Mesenchymal stem cell (in vitro differentiated cells and primary cell): ENCODE data around the gene SYTL3.
"Not testable (repeated sequence)": the region's sequence is repeated elsewhere in the genome, so short reads cannot be mapped to it uniquely, and the experiment has no call there.

ENCODE experiments used
- DNase-seq: peaks from one replicate; pipeline ENCODE4 v3.0.0-alpha.2; 2013
- H2AFZ ChIP-seq: one replicate; pipeline ENCODE4 v1.6.1; 2013; ENCODE audit warnings: low read depth, mild to moderate bottlenecking, control low read depth, inconsistent platforms, low read length, moderate library complexity
- H2AK5ac ChIP-seq: 2 replicates; pipeline ENCODE4 v1.6.1; 2013; ENCODE audit warnings: low read length, moderate library complexity, mild to moderate bottlenecking, inconsistent platforms; ENCODE audit not compliant: severe bottlenecking
- H2BK120ac ChIP-seq: one replicate; pipeline ENCODE4 v1.6.1; 2013; ENCODE audit warnings: low read depth, mild to moderate bottlenecking, inconsistent platforms, low read length, moderate library complexity
- H2BK12ac ChIP-seq, 2 experiments: one replicate each; pipeline ENCODE4 v1.6.1; 2013; ENCODE audit warnings: inconsistent platforms in 2 of 2, low read length in 2 of 2, mild to moderate bottlenecking in 2 of 2, moderate library complexity in 2 of 2, control low read depth in 1 of 2
- H2BK15ac ChIP-seq: one replicate; pipeline ENCODE4 v1.6.1; 2013; ENCODE audit warnings: mild to moderate bottlenecking, low read depth, inconsistent platforms; ENCODE audit not compliant: poor library complexity, severe bottlenecking
- H2BK5ac ChIP-seq: 2 replicates; pipeline ENCODE4 v1.6.1; 2013; ENCODE audit warnings: low read depth, mild to moderate bottlenecking, low read length, control low read depth, inconsistent platforms; ENCODE audit not compliant: poor library complexity, severe bottlenecking
- H3K14ac ChIP-seq, 2 experiments: one replicate each; pipeline ENCODE4 v1.6.1; 2013; ENCODE audit warnings: inconsistent platforms in 2 of 2, low read length in 2 of 2, control low read depth in 1 of 2, mild to moderate bottlenecking in 1 of 2, moderate library complexity in 1 of 2
- H3K18ac ChIP-seq, 2 experiments: one replicate each; pipeline ENCODE4 v1.6.1; 2013; ENCODE audit warnings: inconsistent platforms in 2 of 2, low read length in 2 of 2, control low read depth in 1 of 2, low read depth in 1 of 2, mild to moderate bottlenecking in 1 of 2
- H3K23ac ChIP-seq, 2 experiments: one replicate each; pipeline ENCODE4 v1.6.1; 2013; ENCODE audit warnings: inconsistent platforms in 2 of 2, low read length in 2 of 2, mild to moderate bottlenecking in 2 of 2, moderate library complexity in 2 of 2, control low read depth in 1 of 2
- H3K27ac ChIP-seq: 2 replicates; pipeline ENCODE4 v1.5.1; 2013; ENCODE audit warnings: mild to moderate bottlenecking, moderate library complexity, low read length, control low read depth, inconsistent platforms; ENCODE audit not compliant: poor library complexity, severe bottlenecking
- H3K27me3 ChIP-seq, 2 experiments: 2 replicates each; pipeline versions ENCODE4 v1.6.1 to v1.7.0; 2013; ENCODE audit warnings: low read length in 2 of 2, mild to moderate bottlenecking in 2 of 2, moderate library complexity in 2 of 2, control low read depth in 1 of 2, inconsistent platforms in 1 of 2; ENCODE audit not compliant: control insufficient read depth in 1 of 2, insufficient read depth in 1 of 2
- H3K36me3 ChIP-seq, 2 experiments: 2 replicates each; pipeline versions ENCODE4 v1.6.1 to v1.7.0; 2013; ENCODE audit warnings: low read length in 2 of 2, control low read depth in 1 of 2, inconsistent platforms in 1 of 2, low read depth in 1 of 2, mild to moderate bottlenecking in 1 of 2; ENCODE audit not compliant: insufficient read depth in 2 of 2, control insufficient read depth in 1 of 2
- H3K4ac ChIP-seq, 2 experiments: one replicate each; pipeline ENCODE4 v1.6.1; 2013; ENCODE audit warnings: inconsistent platforms in 2 of 2, low read length in 2 of 2, mild to moderate bottlenecking in 2 of 2, moderate library complexity in 2 of 2, control low read depth in 1 of 2, low read depth in 1 of 2
- H3K4me1 ChIP-seq: 2 replicates; pipeline ENCODE4 v1.6.1; 2013; ENCODE audit warnings: low read depth, low read length, control low read depth; ENCODE audit not compliant: control insufficient read depth, insufficient read depth
- H3K4me2 ChIP-seq: 2 replicates; pipeline ENCODE4 v1.6.1; 2013; ENCODE audit warnings: low read length, mild to moderate bottlenecking, inconsistent platforms; ENCODE audit not compliant: poor library complexity, severe bottlenecking
- H3K4me3 ChIP-seq, 2 experiments: 2 replicates each; pipeline versions ENCODE4 v1.5.1 to v1.7.0; 2013; ENCODE audit warnings: low read length in 2 of 2, mild to moderate bottlenecking in 2 of 2, control low read depth in 1 of 2, low read depth in 1 of 2; ENCODE audit not compliant: insufficient read depth in 1 of 2
- H3K79me1 ChIP-seq: replicated peaks from 2 replicates; pipeline ENCODE4 v1.6.1; 2013; ENCODE audit warnings: mild to moderate bottlenecking, control low read depth, low read length, inconsistent platforms; ENCODE audit not compliant: poor library complexity, severe bottlenecking
- H3K9ac ChIP-seq: 2 replicates; pipeline ENCODE4 v1.7.0; 2013; ENCODE audit warnings: mild to moderate bottlenecking, low read length, moderate library complexity
- H3K9me3 ChIP-seq: 2 replicates; pipeline ENCODE4 v1.7.0; 2013; ENCODE audit warnings: mild to moderate bottlenecking, low read length; ENCODE audit not compliant: control insufficient read depth
- H4K8ac ChIP-seq: one replicate; pipeline ENCODE4 v1.6.1; 2013; ENCODE audit warnings: inconsistent platforms, mild to moderate bottlenecking, low read length, moderate library complexity
- H4K91ac ChIP-seq: one replicate; pipeline ENCODE4 v1.6.1; 2013; ENCODE audit warnings: mild to moderate bottlenecking, low read length, inconsistent platforms
- WGBS: methylation state at CpG from one replicate; pipeline ENCODE4 v1.1.7; 2013; ENCODE audit warnings: mixed read lengths; 5-methylcytosine and 5-hydroxymethylcytosine counted together

SYTL3 gene

DNA sequence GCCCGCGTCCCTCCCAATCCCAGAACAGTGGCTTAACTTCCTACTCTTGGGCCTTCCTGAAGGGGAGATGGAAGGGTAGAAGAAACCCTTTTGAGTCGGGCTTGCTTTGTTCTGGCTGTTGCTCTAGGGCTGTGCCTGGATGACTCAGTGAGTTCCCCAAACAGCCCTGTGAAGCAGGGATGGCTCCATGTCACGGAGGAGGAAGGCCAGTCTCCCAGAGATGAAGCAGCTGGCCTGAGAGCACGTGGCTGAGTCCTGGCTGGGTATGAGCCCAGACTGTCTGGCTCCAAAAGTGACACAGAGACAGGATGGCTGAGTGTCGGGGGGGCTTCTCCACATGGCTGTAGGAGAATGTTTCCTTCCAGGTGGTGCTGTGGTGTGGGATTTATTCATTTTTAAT, 4.6 kb downstream of the SYTL3 start:
- no peaks in the 10 kb centered on the region for H3K79me1 ChIP-seq

GRCh38 chr6:158654960-158655489, 5.2 kb downstream of the SYTL3 start:
- Histone ChIP-seq H3K23ac (no peak overlapping the region), H3K9me3 (no peaks in the 10 kb centered on the region)

More for the DNA sequence above, 4.6 kb downstream of the SYTL3 start:
- H3K14ac ChIP-seq = no peak overlapping the region
- WGBS = 11% methylated on average over 4 of the region's 6 CpGs
- H2BK120ac ChIP-seq = peak overlapping the region; percentile 73
- no peaks in the 10 kb centered on the region for H3K36me3 ChIP-seq
- H3K9me3 ChIP-seq = no peaks in the 10 kb centered on the region
- peak overlapping the region; percentile 3 for H3K27ac ChIP-seq
- no peaks in the 10 kb centered on the region for H3K27me3 ChIP-seq
- no peak overlapping the region for H2AFZ ChIP-seq
- no peak overlapping the region for H2BK15ac ChIP-seq
- H3K4ac ChIP-seq = peak overlapping the region; percentile 66 to 80
- H3K23ac ChIP-seq = no peak overlapping the region
- peak overlapping the region; percentile 70 for H3K9ac ChIP-seq
- peak overlapping the region; percentile 88 to 98 for H2BK12ac ChIP-seq
- peaks cover 15% of the 10 kb centered on the region for H3K4me1 ChIP-seq
- peak overlapping the region; percentile 88 for H4K8ac ChIP-seq
- peak overlapping the region; percentile 41 to 94 for H3K18ac ChIP-seq
- no peak overlapping the region for H3K4me2 ChIP-seq
- H3K4me3 ChIP-seq = no peak overlapping the region
- no peak overlapping the region for H2AK5ac ChIP-seq
- H2BK5ac ChIP-seq = no peak overlapping the region
- DNase-seq = peak; percentile 97
- H4K91ac ChIP-seq = peak overlapping the region; percentile 83

DNA sequence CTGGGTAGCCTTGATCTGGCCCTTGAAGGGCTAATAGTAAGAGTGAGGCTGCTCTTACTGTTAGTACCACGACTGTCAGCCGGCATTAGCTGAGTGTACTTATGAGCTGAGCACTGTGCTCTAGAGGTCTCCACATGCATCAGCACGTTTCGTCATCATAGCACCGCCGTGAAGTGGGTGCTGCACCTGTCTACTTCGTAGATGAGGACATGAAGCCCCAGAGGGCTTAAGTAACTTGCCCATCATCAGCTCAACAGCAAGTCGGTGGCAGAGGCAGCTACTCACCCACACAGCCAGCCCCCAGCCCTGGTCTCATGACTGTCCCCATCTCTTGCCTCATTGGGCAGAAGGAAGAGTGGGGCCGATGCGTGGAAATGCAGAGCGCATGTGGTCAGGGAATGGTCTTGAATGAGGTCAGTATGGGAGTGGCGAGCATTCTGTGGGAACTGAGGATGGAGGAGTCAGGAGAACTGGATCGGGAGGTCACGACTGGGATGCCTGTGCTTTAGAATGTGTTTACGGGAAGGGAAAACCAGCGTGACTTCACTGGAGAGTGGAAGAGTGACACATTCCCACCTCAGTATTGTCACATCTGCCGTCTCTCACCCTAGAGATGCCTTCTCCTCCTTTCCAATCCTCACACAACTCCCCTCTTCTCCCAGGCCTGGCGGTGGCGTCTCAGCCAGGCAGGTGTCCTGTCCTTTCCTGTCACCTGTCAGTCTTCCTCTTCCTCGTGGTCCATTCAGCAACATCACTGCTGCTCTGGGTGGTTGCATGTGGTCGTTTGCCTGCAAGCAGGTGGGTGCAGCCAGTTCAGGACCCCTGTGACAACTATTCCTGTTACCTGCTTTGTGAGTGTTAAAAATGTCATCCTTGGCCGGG, 6.0 kb downstream of the SYTL3 start:
- Histone ChIP-seq H3K4me3 (no peak overlapping the region), H2BK120ac (peak overlapping the region; percentile 64), H4K8ac (peak overlapping the region; percentile 87), H3K4me2 (no peak overlapping the region), H2AK5ac (peak overlapping the region; percentile 2), H3K36me3 (no peaks in the 10 kb centered on the region), H2AFZ (no peak overlapping the region), H3K79me1 (no peaks in the 10 kb centered on the region), H3K9ac (peak overlapping the region; percentile 70), H3K23ac (peak overlapping the region in 1 of 2 experiments; percentile 27), H3K27ac (no peak overlapping the region), H2BK5ac (no peak overlapping the region), H2BK12ac (peak overlapping the region; percentile 55 to 100), H3K27me3 (no peaks in the 10 kb centered on the region), H4K91ac (peak overlapping the region; percentile 94), H3K9me3 (no peaks in the 10 kb centered on the region), H3K4ac (peak overlapping the region; percentile 69 to 95), H3K14ac (peak overlapping the region in 1 of 2 experiments; percentile 78), H3K4me1 (peaks cover 14% of the 10 kb centered on the region), H2BK15ac (peak overlapping the region; percentile 75), H3K18ac (peak overlapping the region; percentile 93 to 96)
- peak; percentile 84 for DNase-seq
- WGBS = 84% methylated on average over 22 of the region's 22 CpGs

More at GRCh38 chr6:158654960-158655489, 5.2 kb downstream of the SYTL3 start:
- H3K4ac ChIP-seq = peak overlapping the region in 1 of 2 experiments; percentile 54
- no peaks in the 10 kb centered on the region for H3K36me3 ChIP-seq
- no peak overlapping the region for H3K4me3 ChIP-seq
- peak overlapping the region in 1 of 2 experiments; percentile 7 for H3K18ac ChIP-seq
- WGBS = 62% methylated on average over 9 of the region's 10 CpGs
- peaks cover 14% of the 10 kb centered on the region for H3K4me1 ChIP-seq
- H3K27ac ChIP-seq = peak overlapping the region; percentile 3
- H2BK12ac ChIP-seq = peak overlapping the region in 1 of 2 experiments; percentile 81
- H4K8ac ChIP-seq = peak overlapping the region; percentile 29
- no peak overlapping the region for H2AK5ac ChIP-seq
- no peak overlapping the region for H3K14ac ChIP-seq
- no peak overlapping the region for H2BK15ac ChIP-seq
- H3K4me2 ChIP-seq = no peak overlapping the region
- H3K9ac ChIP-seq = peak overlapping the region; percentile 70
- H4K91ac ChIP-seq = no peak overlapping the region
- no peak overlapping the region for H2BK120ac ChIP-seq
- peak; percentile 87 for DNase-seq
- no peaks in the 10 kb centered on the region for H3K79me1 ChIP-seq
- H2BK5ac ChIP-seq = no peak overlapping the region
- no peaks in the 10 kb centered on the region for H3K27me3 ChIP-seq
- H2AFZ ChIP-seq = no peak overlapping the region

DNA sequence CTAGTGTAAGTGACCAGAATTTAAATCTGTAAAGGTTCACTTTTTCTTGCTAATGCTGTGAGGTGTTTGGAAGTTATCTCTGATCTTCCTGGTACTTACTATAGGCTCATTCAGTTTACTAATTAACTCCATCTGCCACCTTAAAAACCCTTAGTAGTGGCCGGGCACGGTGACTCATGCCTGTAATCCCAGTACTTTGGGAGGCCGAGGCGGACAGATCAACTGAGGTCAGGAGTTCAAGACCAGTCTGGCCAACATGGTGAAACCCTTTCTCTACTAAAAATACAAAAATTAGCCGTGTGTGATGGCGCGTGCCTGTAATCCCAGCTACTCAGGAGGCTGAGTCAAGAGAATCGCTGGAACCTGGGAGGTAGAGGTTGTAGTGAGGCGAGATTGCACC, 7.1 kb downstream of the SYTL3 start:
- peak; percentile 64 for DNase-seq
- peaks cover 14% of the 10 kb centered on the region for H3K4me1 ChIP-seq
- H3K14ac ChIP-seq, H3K27ac ChIP-seq, H2BK120ac ChIP-seq, H3K9ac ChIP-seq, H2AFZ ChIP-seq, H3K4me3 ChIP-seq, H3K23ac ChIP-seq, H3K18ac ChIP-seq, H2BK5ac ChIP-seq, H2AK5ac ChIP-seq, H4K8ac ChIP-seq, H3K9me3 ChIP-seq, H2BK12ac ChIP-seq, H3K36me3 ChIP-seq, H3K27me3 ChIP-seq, H2BK15ac ChIP-seq, H3K79me1 ChIP-seq, H4K91ac ChIP-seq, H3K4ac ChIP-seq, H3K4me2 ChIP-seq: not testable (repeated sequence)
- WGBS = 45% methylated on average over 9 of the region's 9 CpGs
